ACC112 (cell line): ENCODE measurements around the gene TRPC4AP.
A peak's percentile ranks its signal among the peaks of the same experiment; 100 is the strongest.

Experiments used
- H2AFZ ChIP-seq: fragments of 200-600 bp; sonication (generic); one replicate; pipeline ENCODE4 v1.6.0; 2017; ENCODE audit warnings: antibody characterized with exemption, low read length; ENCODE audit not compliant: unreplicated experiment
- H3K27ac ChIP-seq: fragments of 200-600 bp; sonication (generic); 2 replicates; pipeline ENCODE4 v1.5.1; 2014; ENCODE audit warnings: low read depth, mild to moderate bottlenecking, antibody characterized with exemption, low read length, moderate library complexity
- H3K27me3 ChIP-seq: fragments of 200-600 bp; sonication (generic); 2 replicates; pipeline ENCODE4 v1.6.1; 2014; ENCODE audit warnings: mild to moderate bottlenecking, antibody characterized with exemption, low read length, moderate library complexity, mixed read lengths; ENCODE audit not compliant: insufficient read depth
- H3K36me3 ChIP-seq: fragments of 200-600 bp; sonication (generic); 2 replicates; pipeline ENCODE4 v1.6.1; 2016; ENCODE audit warnings: mild to moderate bottlenecking, antibody characterized with exemption, low read length, moderate library complexity, mixed read lengths; ENCODE audit not compliant: insufficient read depth
- H3K4me1 ChIP-seq: fragments of 200-600 bp; sonication (generic); one replicate; pipeline ENCODE4 v1.6.1; 2016; ENCODE audit warnings: low read length, mixed read lengths; ENCODE audit not compliant: insufficient read depth, unreplicated experiment, control insufficient read depth
- H3K4me3 ChIP-seq: fragments of 200-600 bp; sonication (generic); 2 replicates; pipeline ENCODE4 v1.5.1; 2014; ENCODE audit warnings: mild to moderate bottlenecking, low read depth, low read length
- H3K79me2 ChIP-seq: fragments of 200-600 bp; sonication (generic); one replicate; pipeline ENCODE4 v1.6.0; 2016; ENCODE audit warnings: low read length; ENCODE audit not compliant: control insufficient read depth, unreplicated experiment, insufficient read depth

Gene TRPC4AP

DNA sequence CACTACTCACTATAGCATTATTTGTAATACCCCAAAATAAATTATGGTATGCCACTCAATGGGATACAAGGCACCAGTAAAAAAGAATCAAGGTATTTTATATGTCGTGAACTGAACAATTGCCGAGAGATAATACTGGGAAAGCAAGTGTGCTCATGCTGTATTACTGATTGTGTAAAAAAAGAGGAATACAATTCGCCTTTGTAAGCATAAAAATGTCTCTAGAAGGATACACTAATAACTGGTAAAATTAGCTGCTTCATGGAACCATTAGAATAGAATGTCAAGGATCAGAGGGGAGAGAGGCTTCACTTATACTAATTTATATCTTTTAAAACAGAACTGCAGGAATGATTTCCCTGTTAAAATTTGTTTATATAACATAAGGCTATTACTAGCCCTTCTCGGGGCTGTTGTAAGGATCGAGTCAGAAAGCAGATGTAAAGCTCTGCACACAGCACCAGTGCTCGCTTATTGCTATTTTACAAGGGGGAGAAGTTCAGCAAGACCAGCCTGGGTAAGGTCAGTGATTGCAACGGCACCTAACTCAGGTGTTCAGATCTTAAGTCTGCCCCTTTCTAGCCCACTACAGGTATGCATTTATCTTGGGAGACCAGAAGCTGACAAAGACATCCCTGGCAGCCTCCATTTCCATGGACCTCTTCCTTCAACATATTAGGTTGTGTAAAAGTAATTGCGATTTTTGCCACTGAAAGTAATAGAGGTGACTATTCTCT, 75.3 kb downstream of the TRPC4AP start:
- no peak overlapping the region for H3K4me3 ChIP-seq
- H2AFZ ChIP-seq = no peak overlapping the region
- H3K36me3 ChIP-seq = peaks cover 16% of the 10 kb centered on the region; the same call in 1 of the 2 replicates
- H3K27me3 ChIP-seq = no peaks in the 10 kb centered on the region
- H3K4me1 ChIP-seq = peaks cover 22% of the 10 kb centered on the region
- peak overlapping the region; percentile 33; the same call in 1 of the 2 replicates for H3K27ac ChIP-seq
- H3K79me2 ChIP-seq = peaks cover 3% of the 10 kb centered on the region

- Histone ChIP-seq H3K4me1 (peaks cover 29% of the 10 kb centered on the region), H3K4me3 (no peak overlapping the region), H3K36me3 (peaks cover 25% of the 10 kb centered on the region; the same call in 1 of the 2 replicates), H3K27me3 (no peaks in the 10 kb centered on the region), H3K79me2 (peaks cover 3% of the 10 kb centered on the region), H3K27ac (no peak overlapping the region), H2AFZ (no peak overlapping the region)
These were observed 76.8 kb downstream of the TRPC4AP start for GRCh38 chr20:35015863-35016193.

DNA sequence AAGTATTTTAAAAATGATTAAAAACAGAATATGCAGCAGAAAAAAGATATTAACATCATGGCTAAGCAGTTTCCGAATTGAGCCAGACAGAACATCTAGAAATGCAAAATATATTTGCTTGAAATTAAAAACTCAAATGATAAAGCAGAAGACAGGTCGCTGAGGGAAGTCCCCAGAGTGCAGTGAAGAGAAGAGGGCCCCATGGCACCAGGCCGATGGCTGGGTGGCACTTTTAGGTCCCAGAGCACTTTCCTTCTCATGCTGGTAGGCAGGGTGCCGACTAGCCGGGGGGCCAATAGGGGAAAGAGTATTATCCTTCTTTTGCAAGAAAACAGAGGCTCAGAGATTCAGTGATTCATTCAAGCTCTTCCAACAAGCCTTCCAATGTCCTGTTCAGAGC, 78.1 kb downstream of the TRPC4AP start:
- no peaks in the 10 kb centered on the region for H3K27me3 ChIP-seq
- H3K4me1 ChIP-seq = peaks cover 29% of the 10 kb centered on the region
- peaks cover 35% of the 10 kb centered on the region; the same call in 1 of the 2 replicates for H3K36me3 ChIP-seq
- H3K79me2 ChIP-seq = peaks cover 3% of the 10 kb centered on the region
- H3K4me3 ChIP-seq = no peak overlapping the region
- no peak overlapping the region for H2AFZ ChIP-seq
- no peak overlapping the region for H3K27ac ChIP-seq

- peaks cover 24% of the 10 kb centered on the region for H3K4me1 ChIP-seq
- peaks cover 3% of the 10 kb centered on the region for H3K79me2 ChIP-seq
- H3K27ac ChIP-seq = no peak overlapping the region
- no peak overlapping the region for H2AFZ ChIP-seq
- H3K27me3 ChIP-seq = no peaks in the 10 kb centered on the region
- no peak overlapping the region for H3K4me3 ChIP-seq
- H3K36me3 ChIP-seq = peaks cover 41% of the 10 kb centered on the region; the same call in 1 of the 2 replicates
These were observed 78.9 kb downstream of the TRPC4AP start for GRCh38 chr20:35013421-35014411.

GRCh38 chr20:35012227-35013069, 80.2 kb downstream of the TRPC4AP start:
- H3K36me3 ChIP-seq = peaks cover 53% of the 10 kb centered on the region; the same call in 1 of the 2 replicates

DNA sequence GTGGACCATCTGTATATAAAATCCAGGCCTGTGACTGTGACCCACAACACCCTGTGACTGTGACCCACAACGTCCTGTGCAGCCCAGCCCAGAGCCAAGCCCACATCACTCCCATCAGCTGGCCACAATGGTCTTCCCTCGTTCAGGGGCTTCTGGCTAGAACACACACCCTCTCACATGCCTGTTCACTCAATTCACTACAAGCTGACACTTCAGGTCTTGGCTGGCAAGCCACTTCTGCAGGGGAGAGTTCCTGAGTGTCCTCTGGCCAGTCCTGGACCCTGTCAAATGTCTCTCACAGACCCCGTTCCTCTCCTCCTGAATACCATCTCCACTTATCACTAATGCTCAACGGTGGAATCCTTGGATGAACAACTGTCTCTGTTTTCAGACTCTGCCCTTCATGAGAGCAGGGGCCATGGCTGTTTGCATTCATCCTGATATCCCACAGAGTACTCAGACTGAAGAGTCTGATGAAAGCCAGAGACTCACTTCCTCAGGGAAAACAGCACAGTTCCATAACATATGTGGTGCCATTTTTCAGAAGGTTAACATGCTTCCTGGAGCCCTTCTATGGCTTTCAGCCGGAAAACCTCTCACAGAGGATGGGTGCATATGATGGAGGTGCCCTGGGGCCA, 80.9 kb downstream of the TRPC4AP start:
- H3K27ac ChIP-seq = no peak overlapping the region
- peaks cover 2% of the 10 kb centered on the region for H3K79me2 ChIP-seq
- no peak overlapping the region for H2AFZ ChIP-seq
- H3K36me3 ChIP-seq = peaks cover 52% of the 10 kb centered on the region; the same call in 1 of the 2 replicates
- peaks cover 11% of the 10 kb centered on the region for H3K4me1 ChIP-seq
- no peaks in the 10 kb centered on the region for H3K27me3 ChIP-seq
- H3K4me3 ChIP-seq = no peak overlapping the region

More at GRCh38 chr20:35012227-35013069, 80.2 kb downstream of the TRPC4AP start:
- Histone ChIP-seq H3K27ac (no peak overlapping the region), H2AFZ (no peak overlapping the region), H3K4me1 (peaks cover 12% of the 10 kb centered on the region), H3K27me3 (no peaks in the 10 kb centered on the region), H3K4me3 (no peak overlapping the region), H3K79me2 (peaks cover 3% of the 10 kb centered on the region)

DNA sequence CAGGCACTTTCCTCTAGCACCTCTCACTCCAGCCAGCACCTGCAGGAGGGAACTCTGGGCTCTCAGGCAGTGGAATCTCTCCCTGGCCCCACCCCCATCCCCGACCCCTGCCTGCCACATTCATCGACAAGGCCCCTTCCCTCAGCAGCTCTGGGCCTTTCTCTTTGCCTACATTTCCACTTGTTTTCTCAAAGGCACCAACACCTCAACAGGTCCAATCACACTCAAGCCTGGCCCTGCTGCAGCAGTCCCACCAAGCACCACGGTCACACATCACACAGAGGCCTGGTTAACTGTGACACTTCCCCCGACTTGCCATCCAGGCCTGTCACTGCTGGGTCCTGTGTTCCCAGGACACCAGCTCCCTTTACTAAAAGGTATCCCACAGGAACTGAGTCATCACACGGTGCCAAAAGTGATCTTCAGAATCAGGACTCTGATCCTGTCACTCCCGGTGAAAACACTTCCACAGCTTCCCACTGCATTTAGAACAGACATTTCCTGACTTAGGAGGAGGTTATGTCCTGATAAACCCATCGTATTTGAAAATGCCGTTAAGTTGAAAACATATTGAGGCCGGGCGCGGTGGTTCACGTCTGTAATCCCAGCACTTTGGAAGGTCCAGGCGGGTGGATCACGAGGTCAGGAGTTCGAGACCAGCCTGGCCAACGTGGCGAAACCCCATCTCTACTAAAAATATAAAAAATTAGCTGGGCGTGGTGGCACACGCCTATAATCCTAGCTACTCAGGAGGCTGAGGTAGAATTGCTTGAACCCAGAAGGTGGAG, 82.0 kb downstream of the TRPC4AP start:
- H2AFZ ChIP-seq = no peak overlapping the region
- peaks cover 11% of the 10 kb centered on the region for H3K4me1 ChIP-seq
- H3K36me3 ChIP-seq = peaks cover 53% of the 10 kb centered on the region; the same call in 1 of the 2 replicates
- H3K79me2 ChIP-seq = no peaks in the 10 kb centered on the region
- no peak overlapping the region for H3K27ac ChIP-seq
- no peaks in the 10 kb centered on the region for H3K27me3 ChIP-seq
- H3K4me3 ChIP-seq = no peak overlapping the region

GRCh38 chr20:35009665-35010328, 82.8 kb downstream of the TRPC4AP start:
- no peaks in the 10 kb centered on the region for H3K79me2 ChIP-seq
- no peak overlapping the region for H3K4me3 ChIP-seq
- no peak overlapping the region for H2AFZ ChIP-seq
- peaks cover 11% of the 10 kb centered on the region for H3K4me1 ChIP-seq
- peaks cover 53% of the 10 kb centered on the region; the same call in 1 of the 2 replicates for H3K36me3 ChIP-seq
- H3K27me3 ChIP-seq = no peaks in the 10 kb centered on the region
- no peak overlapping the region for H3K27ac ChIP-seq
